ENCODE measurements around the gene SMIM1. TPM values are rescaled to one million over a fixed set of nuclear protein-coding genes. Genes with fewer than 3 reads are reported as not detected.

The SMIM1 gene
- polyA plus RNA-seq, 2 of the 4 experiments (the other 2 are of a cell fraction): 0.67 to 1.1 TPM

DNA sequence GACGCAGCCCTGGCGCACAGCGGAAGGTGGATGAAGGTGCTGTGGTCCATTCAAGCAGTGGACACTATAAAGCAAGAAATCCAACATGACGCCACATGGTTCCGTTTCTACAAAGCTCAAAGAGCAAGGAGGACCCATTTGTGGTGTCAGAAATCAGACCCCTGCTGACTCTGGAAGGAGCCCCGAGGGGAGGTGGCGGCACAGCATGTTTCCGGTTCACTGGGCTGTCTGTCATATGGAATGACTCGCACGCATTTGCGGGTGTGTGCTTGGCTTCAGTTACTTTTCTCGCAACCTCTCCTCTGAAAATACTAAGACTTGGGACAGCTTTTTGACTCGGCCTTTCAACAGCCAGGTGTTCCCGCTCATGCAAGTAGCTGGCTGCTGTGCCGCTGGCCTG, 52.8 kb downstream of the SMIM1 start:
- ChIA-PET CTCF (no interaction called here), POLR2A (no interaction called here)
- no peak overlapping the region for H3K4me2 ChIP-seq
- ATAC-seq: no peak
- DNase-seq (ENCODE audit: low read depth in 1 of 2, low spot score in 1 of 2): no peak
- H3K27ac ChIP-seq: no peak overlapping the region
- no peaks in the 10 kb centered on the region for H3K9me3 ChIP-seq
- H3K4me3 ChIP-seq: no peak overlapping the region
- H3K4me1 ChIP-seq: no peaks in the 10 kb centered on the region
- WGBS (ENCODE audit: missing lambda C conversion rate): 91% methylated on average over 14 of the region's 15 CpGs
- TF ChIP-seq EP300 (IDR thresholded peaks at IDR 0.05) (no peak), FOSL2 (IDR thresholded peaks at IDR 0.05) (no peak), FOSL2 (CRISPR knock-in tag; IDR thresholded peaks at IDR 0.05) (no peak), RFX5 (IDR thresholded peaks at IDR 0.05) (no peak), GATA3 (IDR thresholded peaks at IDR 0.05; ENCODE audit: borderline replicate concordance) (no peak), POLR2A (IDR thresholded peaks at IDR 0.05; ENCODE audit: low read length) (no peak), RAD21 (conservative IDR thresholded peaks at IDR 0.05 in 1 of 2, IDR thresholded peaks at IDR 0.05 in 1 of 2) (no peak), KDM5A (IDR thresholded peaks at IDR 0.05) (no peak), HOXB5 (CRISPR knock-in tag; IDR thresholded peaks at IDR 0.05) (no peak), HOXA7 (CRISPR knock-in tag; IDR thresholded peaks at IDR 0.05) (no peak), JUN (IDR thresholded peaks at IDR 0.05) (no peak), NFE2L2 (conservative IDR thresholded peaks at IDR 0.05; ENCODE audit: low read length) (no peak), MAFK (IDR thresholded peaks at IDR 0.05; ENCODE audit: partially characterized antibody) (no peak), CBX2 (IDR thresholded peaks at IDR 0.05; ENCODE audit: borderline replicate concordance, low read depth) (no peak), CHD4 (IDR thresholded peaks at IDR 0.05; ENCODE audit: borderline replicate concordance) (no peak), HEYL (CRISPR knock-in tag; IDR thresholded peaks at IDR 0.05) (no peak)
- TF ChIP-seq, protein P1, sequence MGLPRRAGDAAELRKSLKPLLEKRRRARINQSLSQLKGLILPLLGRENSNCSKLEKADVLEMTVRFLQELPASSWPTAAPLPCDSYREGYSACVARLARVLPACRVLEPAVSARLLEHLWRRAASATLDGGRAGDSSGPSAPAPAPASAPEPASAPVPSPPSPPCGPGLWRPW (IDR thresholded peaks at IDR 0.05): no peak
- TF ChIP-seq, protein P2, sequence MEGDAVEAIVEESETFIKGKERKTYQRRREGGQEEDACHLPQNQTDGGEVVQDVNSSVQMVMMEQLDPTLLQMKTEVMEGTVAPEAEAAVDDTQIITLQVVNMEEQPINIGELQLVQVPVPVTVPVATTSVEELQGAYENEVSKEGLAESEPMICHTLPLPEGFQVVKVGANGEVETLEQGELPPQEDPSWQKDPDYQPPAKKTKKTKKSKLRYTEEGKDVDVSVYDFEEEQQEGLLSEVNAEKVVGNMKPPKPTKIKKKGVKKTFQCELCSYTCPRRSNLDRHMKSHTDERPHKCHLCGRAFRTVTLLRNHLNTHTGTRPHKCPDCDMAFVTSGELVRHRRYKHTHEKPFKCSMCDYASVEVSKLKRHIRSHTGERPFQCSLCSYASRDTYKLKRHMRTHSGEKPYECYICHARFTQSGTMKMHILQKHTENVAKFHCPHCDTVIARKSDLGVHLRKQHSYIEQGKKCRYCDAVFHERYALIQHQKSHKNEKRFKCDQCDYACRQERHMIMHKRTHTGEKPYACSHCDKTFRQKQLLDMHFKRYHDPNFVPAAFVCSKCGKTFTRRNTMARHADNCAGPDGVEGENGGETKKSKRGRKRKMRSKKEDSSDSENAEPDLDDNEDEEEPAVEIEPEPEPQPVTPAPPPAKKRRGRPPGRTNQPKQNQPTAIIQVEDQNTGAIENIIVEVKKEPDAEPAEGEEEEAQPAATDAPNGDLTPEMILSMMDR (IDR thresholded peaks at IDR 0.05): no peak
- TF ChIP-seq, protein P3, sequence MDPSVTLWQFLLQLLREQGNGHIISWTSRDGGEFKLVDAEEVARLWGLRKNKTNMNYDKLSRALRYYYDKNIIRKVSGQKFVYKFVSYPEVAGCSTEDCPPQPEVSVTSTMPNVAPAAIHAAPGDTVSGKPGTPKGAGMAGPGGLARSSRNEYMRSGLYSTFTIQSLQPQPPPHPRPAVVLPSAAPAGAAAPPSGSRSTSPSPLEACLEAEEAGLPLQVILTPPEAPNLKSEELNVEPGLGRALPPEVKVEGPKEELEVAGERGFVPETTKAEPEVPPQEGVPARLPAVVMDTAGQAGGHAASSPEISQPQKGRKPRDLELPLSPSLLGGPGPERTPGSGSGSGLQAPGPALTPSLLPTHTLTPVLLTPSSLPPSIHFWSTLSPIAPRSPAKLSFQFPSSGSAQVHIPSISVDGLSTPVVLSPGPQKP (IDR thresholded peaks at IDR 0.05; ENCODE audit: low read depth, low read length): no peak
- TF ChIP-seq, protein P4, sequence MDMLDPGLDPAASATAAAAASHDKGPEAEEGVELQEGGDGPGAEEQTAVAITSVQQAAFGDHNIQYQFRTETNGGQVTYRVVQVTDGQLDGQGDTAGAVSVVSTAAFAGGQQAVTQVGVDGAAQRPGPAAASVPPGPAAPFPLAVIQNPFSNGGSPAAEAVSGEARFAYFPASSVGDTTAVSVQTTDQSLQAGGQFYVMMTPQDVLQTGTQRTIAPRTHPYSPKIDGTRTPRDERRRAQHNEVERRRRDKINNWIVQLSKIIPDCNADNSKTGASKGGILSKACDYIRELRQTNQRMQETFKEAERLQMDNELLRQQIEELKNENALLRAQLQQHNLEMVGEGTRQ (IDR thresholded peaks at IDR 0.05): no peak
- TF ChIP-seq, protein P5, sequence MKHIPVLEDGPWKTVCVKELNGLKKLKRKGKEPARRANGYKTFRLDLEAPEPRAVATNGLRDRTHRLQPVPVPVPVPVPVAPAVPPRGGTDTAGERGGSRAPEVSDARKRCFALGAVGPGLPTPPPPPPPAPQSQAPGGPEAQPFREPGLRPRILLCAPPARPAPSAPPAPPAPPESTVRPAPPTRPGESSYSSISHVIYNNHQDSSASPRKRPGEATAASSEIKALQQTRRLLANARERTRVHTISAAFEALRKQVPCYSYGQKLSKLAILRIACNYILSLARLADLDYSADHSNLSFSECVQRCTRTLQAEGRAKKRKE (CRISPR knock-in tag; IDR thresholded peaks at IDR 0.05; ENCODE audit: low read depth): no peak
- FAIRE-seq: no peak

Small RNA genes within 50 kb of the gene (small RNA-seq; reads per million reads assigned to genes)
- gene RF02197 (0 reads per million in 6 experiments), gene RN7SL574P (0 reads per million in 6 experiments)

Other genes with a start within 250 kb of the SMIM1 start
- 0.66 and 0.82 TPM in 2 replicates for gene MEGF6, start 161.2 kb upstream of the SMIM1 start, polyA plus RNA-seq (2011; rRNA removed)
- 10.2 to 13.7 TPM (median 12.7 TPM) in 3 replicates for gene MEGF6, start 161.2 kb upstream of the SMIM1 start, polyA plus RNA-seq (2017; fragmentation: RNase III; extraction: RNeasy Plus Mini Kit Qiagen cat#74134 plus additional on column Dnase treatment)
- gene TPRG1L, start 147.7 kb upstream of the SMIM1 start, polyA plus RNA-seq (2011; rRNA removed): 13.1 and 15.8 TPM in 2 replicates
- 18.4 to 20.1 TPM (median 18.7 TPM) in 3 replicates for gene TPRG1L, start 147.7 kb upstream of the SMIM1 start, polyA plus RNA-seq (2017; fragmentation: RNase III; extraction: RNeasy Plus Mini Kit Qiagen cat#74134 plus additional on column Dnase treatment)
- 16.1 and 18.4 TPM in 2 replicates for gene WRAP73, start 122.6 kb upstream of the SMIM1 start, polyA plus RNA-seq (2011; rRNA removed)
- 12.1 to 15.4 TPM (median 12.9 TPM) in 3 replicates for gene WRAP73, start 122.6 kb upstream of the SMIM1 start, polyA plus RNA-seq (2017; fragmentation: RNase III; extraction: RNeasy Plus Mini Kit Qiagen cat#74134 plus additional on column Dnase treatment)
- 0.01 TPM in 1 of 2 replicates, not detected in the other for gene TP73, start 120.2 kb upstream of the SMIM1 start, polyA plus RNA-seq (2011; rRNA removed)
- 0.09 to 0.25 TPM (median 0.16 TPM) in 3 replicates for gene TP73, start 120.2 kb upstream of the SMIM1 start, polyA plus RNA-seq (2017; fragmentation: RNase III; extraction: RNeasy Plus Mini Kit Qiagen cat#74134 plus additional on column Dnase treatment)
- gene CCDC27, start 20.3 kb upstream of the SMIM1 start, polyA plus RNA-seq (2011; rRNA removed): not detected in 2 replicates
- gene CCDC27, start 20.3 kb upstream of the SMIM1 start, polyA plus RNA-seq (2017; fragmentation: RNase III; extraction: RNeasy Plus Mini Kit Qiagen cat#74134 plus additional on column Dnase treatment): not detected in 3 replicates
- 37.3 and 41.6 TPM in 2 replicates for gene LRRC47, start 23.7 kb downstream of the SMIM1 start, polyA plus RNA-seq (2011; rRNA removed)
- 26.0 to 28.5 TPM (median 26.3 TPM) in 3 replicates for gene LRRC47, start 23.7 kb downstream of the SMIM1 start, polyA plus RNA-seq (2017; fragmentation: RNase III; extraction: RNeasy Plus Mini Kit Qiagen cat#74134 plus additional on column Dnase treatment)
- gene CEP104, start 84.5 kb downstream of the SMIM1 start, polyA plus RNA-seq (2011; rRNA removed): 28.8 and 28.9 TPM in 2 replicates
- gene CEP104, start 84.5 kb downstream of the SMIM1 start, polyA plus RNA-seq (2017; fragmentation: RNase III; extraction: RNeasy Plus Mini Kit Qiagen cat#74134 plus additional on column Dnase treatment): 13.7 to 15.4 TPM (median 14.5 TPM) in 3 replicates
- 2.5 and 3.2 TPM in 2 replicates for gene DFFB, start 84.7 kb downstream of the SMIM1 start, polyA plus RNA-seq (2011; rRNA removed)
- gene DFFB, start 84.7 kb downstream of the SMIM1 start, polyA plus RNA-seq (2017; fragmentation: RNase III; extraction: RNeasy Plus Mini Kit Qiagen cat#74134 plus additional on column Dnase treatment): 3.2 to 4.4 TPM (median 3.7 TPM) in 3 replicates
- gene C1orf174, start 127.5 kb downstream of the SMIM1 start, polyA plus RNA-seq (2011; rRNA removed): 26.3 and 29.7 TPM in 2 replicates
- gene C1orf174, start 127.5 kb downstream of the SMIM1 start, polyA plus RNA-seq (2017; fragmentation: RNase III; extraction: RNeasy Plus Mini Kit Qiagen cat#74134 plus additional on column Dnase treatment): 23.6 to 23.9 TPM (median 23.7 TPM) in 3 replicates